ENCODE measurements around the gene RAET1L.
"Not testable (repeated sequence)": the region's sequence is repeated elsewhere in the genome, so short reads cannot be mapped to it uniquely, and the experiment has no call there.

Gene RAET1L, protein sequence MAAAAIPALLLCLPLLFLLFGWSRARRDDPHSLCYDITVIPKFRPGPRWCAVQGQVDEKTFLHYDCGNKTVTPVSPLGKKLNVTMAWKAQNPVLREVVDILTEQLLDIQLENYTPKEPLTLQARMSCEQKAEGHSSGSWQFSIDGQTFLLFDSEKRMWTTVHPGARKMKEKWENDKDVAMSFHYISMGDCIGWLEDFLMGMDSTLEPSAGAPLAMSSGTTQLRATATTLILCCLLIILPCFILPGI

DNA sequence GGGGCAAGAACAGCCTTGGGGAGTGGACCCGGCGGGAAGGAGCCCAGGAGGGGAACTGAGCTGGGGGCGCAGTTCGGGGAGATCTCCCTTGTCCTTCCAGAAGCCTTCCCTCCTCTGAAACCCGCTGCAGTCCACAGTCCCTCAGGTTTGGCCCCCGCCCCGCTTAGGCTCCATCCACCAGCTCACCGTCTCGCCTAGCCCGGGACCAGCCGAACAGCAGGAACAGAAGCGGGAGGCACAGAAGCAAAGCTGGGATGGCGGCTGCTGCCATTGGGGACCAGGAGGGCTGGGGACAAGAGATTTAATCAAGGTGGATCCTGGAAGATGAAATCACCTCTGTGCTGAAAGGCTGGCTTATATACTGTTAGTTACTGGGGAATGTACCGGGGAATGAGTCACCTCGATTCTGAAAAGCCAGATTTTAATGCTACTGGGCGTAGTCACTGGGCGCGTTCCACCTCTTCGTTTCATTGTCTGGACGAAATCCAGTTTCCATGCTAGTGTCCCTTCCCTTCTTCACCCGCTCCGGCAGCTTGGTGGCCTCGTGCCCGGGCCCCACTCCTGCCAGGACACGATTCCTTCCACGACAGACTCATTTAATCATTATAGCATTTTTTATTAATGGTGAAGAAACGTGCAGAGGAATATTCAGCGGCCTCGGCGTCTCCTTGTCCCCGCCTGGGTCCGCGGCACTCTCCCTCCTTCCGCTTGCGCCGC, at the start of gene RAET1L:
RAET1L (minus strand) TSS at position 332 of the 717 bp plus-strand sequence; CDS start at position 271, 61 bp downstream.
- peak in 3 of 56 donors; percentile 8 to 42 (median 37) for DNase-seq

DNA sequence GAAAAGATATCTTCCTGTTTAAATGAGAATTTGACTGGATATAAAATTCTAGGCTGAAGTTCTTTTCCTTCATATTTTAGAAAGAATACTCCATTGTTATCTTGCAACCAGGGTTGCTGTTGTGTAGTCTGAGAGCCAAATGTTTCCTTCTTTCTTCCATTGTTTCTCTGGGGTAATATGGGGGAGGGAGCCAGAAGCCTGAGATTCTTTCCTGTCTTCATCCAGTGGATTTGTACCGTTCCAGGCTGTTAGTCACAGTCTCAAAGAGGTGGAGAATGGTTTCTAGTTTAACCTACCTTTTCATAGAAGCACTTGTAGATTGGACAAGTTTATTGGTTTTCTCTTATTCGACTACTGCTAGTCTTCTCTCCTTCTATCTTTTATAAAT, 49.7 kb upstream of the RAET1L start:
- DNase-seq = no peak

DNA sequence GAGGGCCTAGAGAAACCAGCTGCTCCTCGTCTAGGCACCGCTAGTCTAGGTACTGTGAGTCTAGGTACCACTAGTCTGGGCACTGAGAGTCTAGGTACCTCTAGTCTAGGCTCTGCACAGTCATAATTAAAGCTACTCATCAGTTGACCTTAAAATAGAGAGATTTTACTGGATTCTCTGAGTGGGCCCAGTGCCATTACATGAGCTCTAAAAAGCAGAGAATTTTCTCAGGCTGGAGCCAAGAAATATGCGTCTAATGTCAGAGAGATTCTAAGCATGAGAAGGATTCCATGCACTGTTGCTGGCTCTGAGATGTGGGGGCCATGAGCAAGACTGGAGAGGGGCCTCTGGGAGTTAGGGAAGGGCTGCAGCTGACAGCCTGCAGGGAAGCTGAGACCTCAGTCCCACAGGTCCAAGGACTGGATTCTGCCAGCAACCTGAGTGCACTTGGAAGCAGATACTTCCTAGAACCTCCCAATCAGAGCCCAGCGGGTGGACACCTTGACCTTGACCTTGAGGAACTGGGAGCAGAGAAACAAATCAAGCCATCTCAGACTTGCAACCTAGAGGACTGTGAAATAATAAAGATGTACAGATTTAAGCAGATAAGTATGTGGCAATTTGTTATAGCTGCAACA, 49.2 kb upstream of the RAET1L start:
- DNase-seq = not testable (repeated sequence)

DNA sequence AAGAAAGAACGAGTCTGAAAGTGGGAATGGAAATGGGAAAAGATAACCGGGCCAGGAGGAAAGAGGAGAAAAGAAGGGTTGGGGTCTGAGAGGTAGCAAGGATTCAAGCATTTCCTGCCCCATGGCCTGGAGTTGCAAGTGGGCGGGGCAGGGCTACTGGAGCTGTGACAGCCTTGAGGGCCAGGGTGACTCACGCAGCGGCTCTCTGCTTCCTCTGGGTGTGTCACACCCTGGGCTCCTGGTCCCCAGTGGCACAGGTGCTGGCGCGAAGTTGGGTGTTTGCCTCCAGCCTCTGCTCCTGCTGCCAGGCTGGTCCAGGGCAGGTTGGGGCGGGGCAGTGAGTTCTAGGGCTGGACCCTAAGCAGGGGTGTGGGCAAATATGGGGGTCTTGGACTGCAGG, 46.9 kb upstream of the RAET1L start:
- DNase-seq = no peak

DNA sequence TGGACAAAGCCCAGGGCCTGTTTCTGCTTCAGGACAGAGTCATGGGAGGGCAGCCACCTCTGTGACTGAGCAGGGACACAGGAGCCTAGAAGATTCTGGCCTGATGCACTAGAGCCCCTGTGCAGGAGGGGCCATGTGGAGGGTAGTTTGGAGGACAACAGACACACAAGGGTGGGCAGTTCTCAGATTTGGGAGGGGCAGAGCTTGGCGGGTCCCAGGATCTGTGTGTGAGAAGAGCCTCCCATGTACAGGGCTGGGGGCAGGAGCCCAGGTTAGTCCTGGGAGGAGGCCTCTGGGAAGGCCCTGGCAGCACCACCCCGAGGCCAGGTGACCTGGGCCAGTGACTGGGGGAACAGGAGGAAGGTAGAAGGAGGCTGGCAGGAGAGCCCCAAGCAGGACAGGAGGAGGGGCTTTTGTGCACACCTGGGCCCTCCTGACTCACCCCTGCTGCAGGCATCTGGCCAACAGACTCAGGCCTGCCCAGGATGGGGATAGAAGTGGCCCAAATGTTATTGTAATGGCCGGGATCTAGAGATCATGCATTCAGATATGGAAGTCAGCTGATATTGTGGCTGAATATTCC, 45.0 kb upstream of the RAET1L start:
- no peak for DNase-seq

DNA sequence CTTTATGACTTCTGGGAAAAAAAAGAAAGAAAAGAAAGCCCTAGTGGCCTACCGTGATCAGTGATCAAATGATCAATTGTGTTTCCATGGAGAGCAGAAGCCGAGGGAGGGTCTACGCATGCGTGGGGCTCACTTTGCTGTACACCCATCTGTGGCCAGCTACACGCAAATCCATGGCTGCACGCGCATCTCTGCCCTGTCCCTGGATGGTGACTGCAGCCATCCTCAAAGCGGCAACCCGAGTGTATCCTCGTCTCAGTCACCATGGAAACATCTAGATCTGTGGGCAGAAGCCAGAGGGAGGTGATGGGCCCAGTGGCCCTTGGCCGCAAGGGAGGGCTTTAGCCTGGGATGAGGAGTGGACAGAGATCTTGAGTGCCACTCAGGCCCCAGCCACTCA, 44.4 kb upstream of the RAET1L start:
- peak in 15 of 56 donors; percentile 7 to 69 (median 18) for DNase-seq

DNA sequence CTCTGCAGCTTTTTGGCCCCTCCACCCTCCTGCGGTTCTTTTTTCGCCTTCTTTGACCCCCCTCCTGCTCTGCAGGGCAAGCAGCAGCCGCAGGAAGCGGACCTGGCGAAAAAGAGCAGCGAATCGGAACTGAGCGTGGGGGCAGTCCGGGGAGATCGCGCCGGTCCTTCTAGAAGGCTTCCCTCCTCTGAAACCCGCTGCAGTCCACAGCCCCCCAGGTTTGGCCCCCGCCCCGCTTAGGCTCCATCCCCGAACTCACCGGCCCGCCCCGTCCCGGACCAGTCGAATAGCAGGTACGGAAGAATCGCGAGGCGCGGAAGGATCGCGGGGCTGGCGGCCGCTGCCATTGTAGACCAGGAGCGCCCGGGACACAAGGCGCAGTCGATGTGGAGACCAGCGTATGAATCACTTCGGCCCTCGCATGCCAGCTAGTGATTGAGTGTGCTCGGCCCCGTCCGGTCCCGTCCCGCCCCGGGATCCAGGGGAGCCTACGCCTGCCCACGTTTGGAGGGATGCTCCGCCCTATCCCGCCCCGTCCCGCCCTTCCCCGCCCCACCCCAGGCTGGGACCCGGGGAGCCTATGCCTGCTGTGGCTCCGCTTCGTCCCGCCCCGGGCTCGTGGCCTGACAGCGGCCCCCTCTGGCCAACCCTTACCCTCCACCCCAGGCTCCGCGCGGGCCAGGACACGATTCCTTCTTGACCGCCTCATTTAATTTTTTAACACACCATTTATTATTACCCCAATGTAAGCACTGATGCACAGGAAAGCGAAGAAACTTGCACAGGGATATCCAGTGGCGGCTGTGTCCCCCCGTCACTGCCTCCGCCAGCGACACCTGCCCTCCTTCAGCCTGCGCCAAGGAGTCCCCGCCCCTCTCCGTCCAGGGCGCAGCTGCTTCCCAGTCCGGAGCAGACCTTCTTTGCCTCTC, 43.7 kb upstream of the RAET1L start, which contains the start of gene ULBP3:
ULBP3 (minus strand) TSS at position 402 of the 929 bp plus-strand sequence; CDS start at position 347, 55 bp downstream.
- DNase-seq = peak in 51 of 56 donors; percentile 10 to 89 (median 54)

DNA sequence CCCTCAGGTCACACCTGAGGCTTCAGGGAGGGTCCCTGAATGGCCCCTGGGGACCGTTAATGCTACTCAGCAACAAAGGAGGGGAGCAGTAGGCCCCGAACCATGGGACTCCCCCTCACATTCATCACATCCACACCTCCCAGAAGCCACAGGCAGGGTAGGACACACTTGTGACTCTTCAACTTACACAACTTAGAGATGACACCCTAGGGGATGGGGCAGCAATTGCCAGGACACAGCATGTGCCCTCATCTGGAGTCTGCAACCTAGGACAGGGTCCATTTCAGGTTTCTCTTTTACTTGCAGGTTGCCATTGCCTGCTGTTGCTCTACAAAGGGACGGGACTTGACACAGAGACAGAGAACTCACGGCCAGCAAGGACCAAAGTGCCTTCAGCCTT, 42.8 kb upstream of the RAET1L start:
- no peak for DNase-seq

DNA sequence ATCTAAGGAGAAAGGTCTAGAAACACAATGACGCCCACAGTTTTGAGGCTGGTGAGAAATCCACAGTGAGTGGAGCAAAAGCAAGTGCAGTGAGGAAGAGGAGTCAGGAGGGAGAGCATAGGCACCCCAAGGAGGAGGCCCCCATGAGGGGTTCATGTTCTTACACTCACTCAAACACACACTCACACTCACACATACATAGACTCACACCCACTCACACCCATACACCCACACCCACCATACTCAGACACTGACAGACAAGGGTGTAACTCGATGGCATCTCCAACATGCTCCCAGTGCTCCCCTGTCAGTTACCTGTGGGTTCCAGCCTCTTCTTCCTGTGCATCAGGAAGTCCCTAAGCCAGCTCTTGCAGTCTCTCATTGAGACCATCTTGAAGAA, 39.8 kb upstream of the RAET1L start:
- no peak for DNase-seq

DNA sequence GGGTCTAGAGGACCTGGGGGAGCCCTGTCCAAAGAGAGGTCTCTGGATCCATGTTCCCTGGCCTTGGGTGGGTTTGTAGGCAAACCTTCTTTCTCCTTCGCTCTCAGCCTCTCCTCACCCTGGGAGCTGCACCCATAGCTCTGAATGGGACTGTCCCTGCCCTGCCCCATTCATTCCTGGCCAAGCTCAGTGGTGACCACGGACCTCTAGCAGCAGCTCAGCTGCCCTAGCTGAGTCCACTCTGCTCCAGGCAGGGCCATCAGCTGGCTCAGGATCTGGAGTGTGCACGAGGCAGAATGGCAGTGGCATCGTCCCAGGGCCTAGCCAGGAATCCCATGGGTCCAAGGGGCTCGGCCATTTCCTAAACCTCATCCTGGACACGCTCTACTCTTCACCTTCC, 38.3 kb upstream of the RAET1L start:
- no peak for DNase-seq

DNA sequence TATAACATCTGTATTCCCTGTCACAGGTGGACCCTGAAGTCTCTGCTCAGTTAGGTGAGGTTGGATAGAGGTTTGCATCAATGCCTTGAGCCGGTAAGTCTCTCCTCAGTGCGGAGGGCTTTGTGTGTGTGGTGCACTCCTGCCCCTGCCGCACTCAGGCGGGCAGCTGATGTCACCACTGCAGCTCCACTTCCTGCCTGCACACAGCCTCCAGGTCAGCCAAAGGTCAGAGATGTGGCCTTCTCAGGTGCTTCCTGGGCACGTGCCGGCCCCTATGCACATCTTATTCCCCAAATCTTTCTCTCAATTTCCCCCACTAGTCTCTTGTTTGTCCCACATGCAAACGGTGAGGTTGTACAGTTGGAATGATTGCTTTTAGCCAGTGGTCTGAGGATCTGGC, 34.6 kb upstream of the RAET1L start:
- DNase-seq = not testable (repeated sequence)

DNA sequence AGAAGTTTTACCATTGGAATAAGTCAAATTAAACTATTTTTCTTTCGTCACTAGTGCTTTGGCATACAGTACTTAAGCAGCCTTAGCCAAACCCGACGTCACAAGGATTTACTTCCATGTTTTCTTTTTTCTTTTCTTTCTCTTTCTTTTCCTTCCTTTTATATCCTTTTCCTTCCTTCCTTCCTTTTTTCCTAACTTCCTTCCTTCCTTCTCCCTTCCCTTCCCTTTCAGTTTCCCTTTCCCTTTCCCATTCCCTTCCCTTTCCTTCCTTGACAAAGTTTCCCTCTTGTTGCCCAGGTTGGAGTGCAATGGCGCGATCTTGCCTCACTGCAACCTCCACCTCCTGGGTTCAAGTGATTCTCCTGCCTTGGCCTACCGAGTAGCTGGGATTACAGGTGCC, 33.7 kb upstream of the RAET1L start:
- DNase-seq = no peak

DNA sequence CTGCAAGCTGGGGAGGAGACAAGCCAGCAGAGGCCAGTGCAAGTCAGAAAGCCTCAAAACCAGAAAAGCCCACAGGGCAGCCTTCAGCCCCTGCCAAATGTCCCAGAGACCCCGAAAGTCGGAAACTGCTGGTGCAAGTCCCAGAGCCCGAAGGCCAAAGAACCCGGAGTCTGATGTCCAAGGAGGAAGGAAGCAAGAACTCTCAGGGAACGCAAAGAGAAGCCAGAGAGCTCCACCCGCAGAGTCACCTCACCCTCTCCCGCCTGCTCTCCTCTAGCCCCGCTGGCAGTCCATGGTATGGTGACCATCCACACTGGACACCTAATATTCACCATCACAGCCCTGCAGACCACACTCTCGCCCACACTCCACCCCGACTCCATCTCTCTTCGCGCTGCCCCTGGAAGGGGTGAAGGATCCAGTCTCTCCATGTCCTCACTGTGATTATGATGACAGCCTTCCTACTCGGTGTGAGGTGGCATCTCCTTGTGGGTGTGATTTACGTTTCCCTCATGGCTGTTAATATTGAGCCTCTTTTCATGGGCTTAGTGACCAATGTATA, 33.0 kb upstream of the RAET1L start:
- no peak for DNase-seq

DNA sequence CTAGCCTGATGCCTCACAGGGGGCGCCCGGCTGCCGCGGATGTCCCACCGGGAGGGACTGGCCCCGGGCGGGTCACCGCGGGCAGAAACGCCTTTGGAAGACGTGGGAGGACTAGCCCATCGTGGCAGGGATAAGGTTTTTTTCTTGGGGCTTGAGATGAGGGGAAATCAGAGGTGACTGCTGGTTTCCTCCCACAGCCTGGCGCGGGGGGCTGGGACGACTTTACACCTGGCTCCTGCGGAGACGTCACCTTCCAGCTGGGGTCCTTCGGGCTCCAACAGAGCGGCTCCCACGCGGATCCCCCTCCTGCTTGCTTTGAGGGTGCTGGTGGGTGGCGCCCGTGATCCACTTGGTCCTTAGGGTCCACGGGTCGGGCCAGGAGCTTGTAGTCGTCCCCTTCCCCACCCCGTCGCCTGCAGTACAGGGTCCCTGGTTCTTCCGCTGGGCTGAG, 32.2 kb upstream of the RAET1L start:
- no peak for DNase-seq

DNA sequence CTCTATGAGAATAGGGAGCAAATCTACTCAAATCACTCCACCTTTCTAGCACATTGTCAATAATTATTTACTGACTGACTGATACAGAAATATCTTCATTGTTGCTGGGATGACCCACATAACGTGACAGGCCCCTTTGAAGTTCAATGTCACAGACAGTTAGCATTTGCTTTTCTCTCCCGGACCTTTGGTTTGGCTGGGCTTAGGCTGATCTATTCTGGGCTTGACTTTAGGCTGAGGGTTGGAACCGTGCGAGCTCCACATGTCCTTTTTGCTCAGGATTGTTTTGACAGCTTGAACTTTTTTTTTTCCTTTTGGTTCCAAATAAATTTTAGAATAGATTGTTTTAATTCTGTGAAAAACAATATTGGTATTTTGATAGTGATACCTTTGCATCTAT, 31.6 kb upstream of the RAET1L start:
- DNase-seq = no peak

DNA sequence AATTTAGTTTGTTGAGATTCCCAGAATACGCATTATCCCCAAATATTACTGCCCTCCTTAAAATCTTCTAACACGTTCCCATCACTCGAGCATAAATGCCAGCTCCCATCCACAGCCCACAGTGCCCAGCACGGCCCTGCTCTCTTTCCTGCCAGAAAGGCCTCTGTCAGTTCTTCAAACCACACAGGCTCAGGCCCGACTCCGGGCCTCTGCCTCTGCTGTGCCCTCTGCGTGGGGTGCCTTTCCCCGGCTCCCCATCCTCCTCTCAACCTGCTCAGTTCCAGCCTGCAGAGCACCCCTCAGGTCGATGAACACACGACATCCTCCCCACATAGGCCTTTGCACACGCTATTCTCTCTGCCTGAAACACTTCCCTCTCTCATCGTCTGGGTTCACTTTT, 30.8 kb upstream of the RAET1L start:
- DNase-seq = no peak

DNA sequence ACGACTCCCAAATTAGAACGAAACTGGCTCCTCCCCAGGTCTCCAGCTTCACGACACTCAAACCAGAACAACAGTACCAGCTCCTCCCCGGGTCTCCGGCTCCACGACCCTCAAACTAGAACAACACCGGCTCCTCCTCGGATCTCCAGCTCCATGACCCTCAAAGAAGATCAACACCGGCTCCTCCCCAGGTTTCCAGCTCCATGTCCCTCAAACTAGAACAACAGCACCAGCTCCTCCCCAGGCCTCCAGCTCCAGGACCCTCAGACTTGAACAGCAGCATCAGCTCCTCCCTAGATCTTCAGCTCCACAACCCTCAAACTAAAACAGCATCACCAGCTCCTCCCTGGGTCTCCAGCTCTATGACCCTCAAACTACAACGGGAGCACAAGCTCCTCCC, 29.8 kb upstream of the RAET1L start:
- DNase-seq = no peak

DNA sequence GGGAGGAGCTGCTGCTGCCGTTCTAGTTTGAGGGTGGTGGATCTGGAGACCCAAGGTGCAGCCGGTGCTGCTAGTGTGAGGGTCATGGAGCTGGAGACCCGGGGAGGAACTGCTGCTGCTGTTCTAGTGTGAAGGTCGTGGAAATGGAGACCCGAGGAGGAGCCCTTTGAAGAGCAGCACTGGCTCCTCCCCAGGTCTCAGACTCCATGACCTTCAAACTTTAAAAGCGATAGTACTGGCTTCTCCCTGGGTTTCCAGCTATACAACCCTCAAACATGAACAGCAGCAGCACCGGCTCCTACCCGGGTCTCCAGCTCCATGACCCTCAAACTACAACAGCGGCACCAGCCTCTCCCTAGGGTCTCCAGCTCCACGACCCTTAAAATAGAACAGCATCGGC, 28.1 kb upstream of the RAET1L start:
- DNase-seq = no peak

DNA sequence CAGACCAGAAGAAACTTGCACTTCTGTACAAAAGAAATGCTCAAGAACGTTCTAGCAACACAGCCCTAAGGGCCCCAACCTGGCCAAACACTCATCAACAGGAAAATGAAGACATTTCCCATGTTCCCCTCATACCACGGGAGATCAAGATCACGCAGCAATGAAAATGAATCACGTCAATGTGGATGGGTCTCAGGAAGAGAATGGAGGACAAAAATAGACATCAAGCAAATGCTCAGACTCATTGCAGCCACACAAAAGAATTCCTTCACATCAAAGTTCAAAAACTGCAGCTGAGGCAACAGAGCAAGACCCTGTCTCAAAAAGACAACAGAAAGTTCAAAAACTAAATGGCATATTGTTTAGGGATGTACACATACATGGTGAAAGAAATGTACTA, 25.5 kb upstream of the RAET1L start:
- no peak for DNase-seq

DNA sequence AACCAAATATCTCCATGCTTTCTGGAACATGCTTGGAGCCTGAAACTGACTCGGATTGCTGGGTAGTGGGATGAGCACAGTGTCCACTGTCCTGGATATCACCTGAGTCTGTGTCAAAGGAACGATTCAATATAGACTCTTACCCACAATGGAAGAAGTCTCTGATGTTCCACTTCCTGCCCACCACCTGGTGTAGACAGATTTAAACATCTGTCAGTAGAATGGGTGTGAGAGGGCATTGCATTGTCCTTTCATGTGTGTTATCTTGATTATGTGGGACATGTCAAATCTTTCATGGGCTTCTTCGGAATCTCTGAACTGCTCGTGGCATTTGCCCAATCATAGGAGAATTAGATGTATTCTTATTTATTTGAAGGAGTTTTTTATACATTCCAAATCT, 22.8 kb upstream of the RAET1L start:
- no peak for DNase-seq

DNA sequence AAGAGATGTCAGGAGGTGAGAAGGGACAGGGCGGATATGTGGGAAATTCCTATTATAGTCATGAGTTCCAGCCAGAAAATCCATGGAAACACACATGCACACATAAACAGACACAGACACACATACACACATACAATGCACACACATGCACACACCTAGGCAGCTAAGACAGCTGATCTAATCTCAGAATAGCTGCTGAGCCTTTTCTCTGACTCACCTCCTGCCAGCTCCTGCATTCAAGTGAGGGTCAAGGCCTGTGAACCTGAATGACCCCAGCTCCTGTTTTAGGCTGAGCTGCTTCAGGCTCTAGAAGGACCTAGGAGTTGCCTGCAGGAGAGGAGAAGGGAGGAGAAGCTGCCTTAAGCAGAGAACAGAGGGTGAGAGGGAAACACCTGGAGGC, 21.6 kb upstream of the RAET1L start:
- no peak for DNase-seq
